ENCODE data around the gene WASL.
"Not testable (repeated sequence)": the region's sequence is repeated elsewhere in the genome, so short reads cannot be mapped to it uniquely, and the experiment has no call there.

WASL gene

GRCh38 chr7:123732413-123733091 lies 16.3 kb downstream of the WASL start:
- DNase-seq (ENCODE audit: low read depth, low spot score): no peak

- no peak for DNase-seq (ENCODE audit: low read depth, low spot score)
These were observed 19.6 kb downstream of the WASL start for GRCh38 chr7:123729218-123729578.

DNA sequence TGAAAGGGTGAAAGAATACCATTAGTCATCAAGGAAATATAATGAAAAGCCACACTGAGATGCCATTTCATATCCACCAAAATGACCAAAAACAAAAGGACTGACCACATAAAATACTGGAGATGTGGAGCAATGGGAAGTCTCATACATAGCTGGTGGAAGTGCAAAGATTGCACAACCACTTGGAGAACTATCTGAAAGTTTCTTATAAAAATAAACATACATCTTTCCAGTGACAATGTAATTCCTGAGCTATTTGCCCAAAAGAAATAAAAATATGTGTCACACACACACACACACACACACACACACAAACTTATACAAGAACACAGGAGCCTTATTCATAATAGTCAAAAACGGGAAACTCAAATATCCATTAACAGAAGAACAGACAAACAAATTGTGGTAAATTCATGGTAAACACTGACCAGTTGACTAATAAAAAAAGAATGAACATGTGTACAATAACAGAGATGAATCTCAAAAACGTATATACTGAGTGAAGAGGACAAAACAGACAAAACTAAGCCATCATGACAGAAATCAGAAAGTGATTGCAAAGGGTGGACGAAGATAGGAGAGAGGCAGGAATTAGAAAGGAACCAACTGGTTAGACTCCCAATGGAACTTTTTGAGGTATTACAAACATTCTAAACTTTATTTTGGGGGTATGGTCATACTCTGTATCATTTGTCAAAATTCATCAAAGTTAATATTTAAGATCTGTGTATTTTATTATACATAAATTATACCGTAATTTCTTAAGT lies 21.5 kb downstream of the WASL start:
- DNase-seq (ENCODE audit: low read depth, low spot score): peak; percentile 46

- no peak for DNase-seq (ENCODE audit: low read depth, low spot score)
These were observed 23.1 kb downstream of the WASL start for GRCh38 chr7:123725586-123726171.

- no peak for DNase-seq (ENCODE audit: low read depth, low spot score)
These were observed 24.0 kb downstream of the WASL start for GRCh38 chr7:123724817-123725253.

GRCh38 chr7:123723913-123724312 lies 24.9 kb downstream of the WASL start:
- no peak for DNase-seq (ENCODE audit: low read depth, low spot score)

DNA sequence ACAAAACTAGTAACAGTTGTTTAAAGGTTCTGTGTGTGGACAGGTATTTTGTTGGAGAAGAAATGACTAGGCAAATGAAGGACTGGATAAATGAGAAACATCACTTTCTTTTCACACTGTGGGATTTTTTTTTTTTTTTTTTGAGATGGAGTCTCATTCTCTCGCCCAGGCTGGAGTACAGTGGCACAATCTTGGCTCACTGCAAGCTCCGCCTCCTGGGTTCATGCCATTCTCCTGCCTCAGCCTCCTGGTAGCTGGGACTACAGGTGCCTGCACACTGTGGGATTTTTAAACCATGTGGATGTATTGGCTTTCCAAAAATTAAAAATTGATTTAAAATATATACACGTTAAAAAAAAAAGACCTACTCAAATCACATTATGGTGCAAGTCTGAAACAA lies 28.3 kb downstream of the WASL start:
- DNase-seq (ENCODE audit: low read depth, low spot score): not testable (repeated sequence)

- no peak for DNase-seq (ENCODE audit: low read depth, low spot score)
These were observed 29.5 kb downstream of the WASL start for GRCh38 chr7:123719197-123719721.

DNA sequence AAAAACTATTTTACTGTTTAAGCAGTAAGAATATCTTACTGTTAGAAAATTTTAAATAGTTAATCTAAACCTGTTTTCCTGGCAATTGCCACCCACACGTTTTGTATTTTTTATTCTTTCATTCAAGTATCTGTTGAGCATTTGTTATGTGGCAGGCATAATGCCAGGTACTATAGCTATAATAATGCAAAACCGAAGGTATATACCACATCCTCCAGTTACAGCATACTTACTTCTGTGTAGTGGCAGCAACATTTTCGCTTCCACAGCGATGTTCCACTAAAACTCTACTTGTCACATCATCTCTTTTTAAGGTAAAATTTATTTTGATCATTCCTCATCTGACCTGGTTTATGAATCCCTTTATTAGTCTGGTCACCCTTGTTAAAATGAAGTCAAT lies 30.0 kb downstream of the WASL start:
- no peak for DNase-seq (ENCODE audit: low read depth, low spot score)

DNA sequence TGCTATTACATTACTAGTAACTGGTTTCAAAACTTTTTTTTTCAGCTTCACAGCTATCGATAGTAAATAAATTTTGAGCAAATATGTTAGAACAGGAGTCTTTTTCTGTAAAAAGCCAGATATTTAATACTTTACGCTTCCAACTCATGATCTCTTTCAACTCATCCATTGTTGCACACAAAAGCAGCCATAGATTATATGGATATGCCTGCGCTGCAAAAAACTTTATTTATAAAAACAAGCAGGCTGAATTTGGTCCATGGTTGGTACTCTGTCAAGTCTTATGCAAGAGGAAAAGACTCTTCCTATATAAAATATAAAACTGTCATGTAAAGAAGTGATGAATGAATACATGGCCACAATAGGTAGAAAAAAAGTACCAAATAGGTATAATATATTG lies 31.1 kb downstream of the WASL start:
- DNase-seq (ENCODE audit: low read depth, low spot score): no peak

- DNase-seq (ENCODE audit: low read depth, low spot score): no peak
These were observed 31.9 kb downstream of the WASL start for GRCh38 chr7:123716877-123717276.

DNA sequence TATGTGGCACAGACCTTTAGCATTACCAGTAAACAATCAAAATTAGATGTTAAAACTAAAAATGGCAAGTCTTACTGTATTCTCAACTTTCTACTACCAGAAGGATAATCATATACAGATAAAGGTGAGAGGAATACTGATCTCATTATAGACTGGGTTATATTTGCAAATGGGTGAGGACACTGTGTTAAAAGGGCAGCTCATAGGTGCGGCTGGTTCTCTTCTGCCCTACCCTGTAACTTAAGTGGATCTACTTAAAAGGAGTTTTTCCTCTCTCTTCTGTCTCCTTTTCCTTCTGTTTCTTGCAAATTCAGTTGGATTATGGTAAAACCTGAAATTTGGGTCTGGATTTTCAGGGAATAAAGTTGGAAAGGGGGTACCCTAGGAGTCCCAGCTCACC lies 33.0 kb downstream of the WASL start:
- no peak for DNase-seq (ENCODE audit: low read depth, low spot score)

- no peak for DNase-seq (ENCODE audit: low read depth, low spot score)
These were observed 33.6 kb downstream of the WASL start for GRCh38 chr7:123715198-123715597.

GRCh38 chr7:123714296-123715080 lies 34.3 kb downstream of the WASL start:
- DNase-seq (ENCODE audit: low read depth, low spot score): no peak

DNA sequence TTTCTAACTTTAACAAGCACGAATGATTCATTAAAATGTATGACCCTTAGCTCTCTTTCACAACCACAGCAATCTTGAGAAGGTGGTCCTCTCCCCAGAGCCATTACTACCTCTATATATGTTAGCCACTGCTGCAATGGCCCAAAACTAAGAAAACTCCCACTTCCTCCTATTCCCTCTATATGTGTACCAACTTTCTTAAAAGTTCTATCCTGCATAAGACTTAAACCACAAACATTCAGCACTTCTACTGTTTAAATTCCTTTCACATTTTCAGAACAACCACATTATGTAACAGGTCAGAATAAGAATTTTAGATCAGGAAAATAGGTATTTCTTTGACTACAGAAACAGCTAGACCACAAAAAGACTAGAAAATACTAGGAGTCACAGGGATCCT lies 36.2 kb downstream of the WASL start:
- DNase-seq (ENCODE audit: low read depth, low spot score): no peak

- no peak for DNase-seq (ENCODE audit: low read depth, low spot score)
These were observed 36.9 kb downstream of the WASL start for GRCh38 chr7:123711832-123712293.

DNA sequence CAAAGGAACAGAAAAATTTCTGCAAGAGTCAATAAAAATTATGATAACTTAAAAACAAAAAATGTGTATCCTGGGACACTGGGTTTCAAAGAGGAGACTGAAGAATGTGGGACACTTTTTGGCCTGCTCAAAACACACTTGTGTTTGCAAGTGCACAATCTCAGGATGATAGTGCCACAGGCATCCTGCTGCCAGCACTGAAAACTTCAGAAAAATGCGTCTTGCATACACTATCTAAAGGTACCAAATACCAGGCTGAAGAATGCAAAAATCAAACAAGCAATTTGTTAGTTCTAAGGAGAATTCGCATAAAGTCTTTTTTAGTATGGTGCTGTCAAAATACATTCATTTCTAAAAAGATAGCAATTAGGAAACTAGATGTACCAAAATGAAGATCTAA lies 38.1 kb downstream of the WASL start:
- DNase-seq (ENCODE audit: low read depth, low spot score): no peak

- DNase-seq (ENCODE audit: low read depth, low spot score): no peak
These were observed 39.3 kb downstream of the WASL start for GRCh38 chr7:123709525-123709924.

DNA sequence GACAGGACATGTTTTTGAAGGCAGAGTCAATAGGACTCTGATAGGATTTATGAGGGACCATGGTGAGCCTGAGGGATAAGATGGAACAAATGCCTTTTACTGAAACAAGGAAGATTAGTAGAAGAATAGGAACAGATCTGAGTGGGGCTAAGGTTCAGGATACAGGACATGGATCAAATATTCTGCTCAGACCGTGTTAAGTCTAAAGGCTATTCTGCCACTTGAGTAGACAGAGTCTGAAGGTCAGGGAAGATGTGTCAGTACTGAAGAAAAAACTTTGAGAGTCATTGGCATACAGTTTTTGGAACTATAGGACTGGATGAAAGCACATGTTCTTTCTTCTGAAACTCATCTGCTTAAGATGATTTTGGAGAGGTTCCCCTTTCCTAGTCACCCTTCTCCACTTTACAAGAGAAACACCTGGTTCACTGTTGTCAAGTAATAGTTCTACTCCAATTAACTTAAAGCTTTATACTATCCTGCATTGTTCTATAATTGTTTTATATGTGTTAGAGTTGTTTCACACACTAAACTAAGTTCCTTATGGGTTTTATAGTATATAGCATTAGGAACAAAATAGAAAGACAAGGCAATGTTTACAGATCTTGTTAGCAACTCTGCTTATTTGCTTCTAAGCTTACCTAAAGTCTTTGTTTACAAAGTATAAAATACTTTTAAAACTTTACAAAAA lies 43.4 kb downstream of the WASL start:
- DNase-seq (ENCODE audit: low read depth, low spot score): no peak

DNA sequence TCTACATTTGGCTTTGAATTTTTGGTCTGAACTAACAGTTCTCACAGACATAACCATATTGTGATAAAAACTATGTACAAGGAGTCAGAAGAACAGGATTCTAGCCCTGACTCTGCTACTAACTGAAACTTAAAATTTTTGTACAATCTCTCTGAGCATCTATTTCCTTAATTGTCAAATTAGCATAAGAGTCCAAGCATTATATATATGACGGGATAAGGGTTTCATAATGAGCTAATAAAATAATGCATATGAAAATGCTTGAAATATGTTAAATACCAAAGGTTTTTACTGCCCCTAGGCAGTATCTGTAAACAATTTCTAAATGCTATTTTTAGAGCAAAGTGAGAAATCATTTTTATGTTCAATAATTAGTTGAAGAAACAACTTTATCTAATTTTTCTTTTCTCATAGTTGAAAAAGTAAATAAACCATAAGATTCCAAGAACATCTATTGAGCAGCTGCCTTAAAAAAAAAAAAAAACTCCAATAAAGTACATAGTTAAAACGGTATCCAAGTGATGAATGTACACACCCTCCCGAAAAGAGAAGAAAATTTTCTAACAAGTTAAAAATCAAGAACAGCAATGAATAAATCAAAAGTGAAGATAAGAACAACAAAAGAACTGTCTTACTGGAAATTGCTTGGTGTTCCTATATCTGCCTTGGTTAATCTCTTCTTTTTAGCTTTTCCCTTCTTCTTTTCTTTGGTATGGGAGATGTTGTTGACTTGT lies 52.7 kb downstream of the WASL start:
- no peak for DNase-seq (ENCODE audit: low read depth, low spot score)

- DNase-seq (ENCODE audit: low read depth, low spot score): no peak
These were observed 56.3 kb downstream of the WASL start for GRCh38 chr7:123692471-123692877.
